SU-DHL-6 (cell line): ENCODE measurements around the gene TRIP11.
A peak's percentile ranks its signal among the peaks of the same experiment; 100 is the strongest.

ENCODE experiments used
- H2AFZ ChIP-seq: fragments of 200-600 bp; sonication (generic); 2 replicates; pipeline ENCODE4 v1.6.1; 2014; ENCODE audit warnings: low read depth, mild to moderate bottlenecking, moderate library complexity, mixed read lengths, antibody characterized with exemption, low read length; ENCODE audit not compliant: severe bottlenecking
- H3F3A ChIP-seq: fragments of 200-600 bp; shearing (Covaris generic); 2 replicates; pipeline ENCODE4 v1.6.0; 2016; ENCODE audit warnings: antibody characterized with exemption, mild to moderate bottlenecking; ENCODE audit not compliant: insufficient read depth
- H3K27ac ChIP-seq: fragments of 200-600 bp; sonication (generic); 2 replicates; pipeline ENCODE4 v1.5.1; 2016; ENCODE audit warnings: low read depth, mild to moderate bottlenecking, low read length, moderate library complexity, mixed read lengths
- H3K27me3 ChIP-seq: fragments of 200-600 bp; sonication (generic), shearing (Covaris generic); 2 replicates; pipeline ENCODE4 v1.6.0; 2014; ENCODE audit warnings: mild to moderate bottlenecking, low read length
- H3K36me3 ChIP-seq: fragments of 200-600 bp; sonication (generic); 2 replicates; pipeline ENCODE4 v1.6.1; 2014; ENCODE audit warnings: mild to moderate bottlenecking, low read length, mixed read lengths
- H3K4me2 ChIP-seq: fragments of 300-600, 200-600 bp; shearing (Covaris generic), sonication (generic); 2 replicates; pipeline ENCODE4 v1.6.0; 2014; ENCODE audit warnings: low read length, low read depth, mild to moderate bottlenecking; ENCODE audit not compliant: poor library complexity, severe bottlenecking
- H3K4me3 ChIP-seq: fragments of 200-600 bp; sonication (generic); 2 replicates; pipeline ENCODE4 v1.5.1; 2014; ENCODE audit warnings: antibody characterized with exemption, low read length, mild to moderate bottlenecking, mixed read lengths; ENCODE audit not compliant: insufficient read depth, poor library complexity, severe bottlenecking
- H3K79me2 ChIP-seq: fragments of 200-600 bp; sonication (generic); 2 replicates; pipeline ENCODE4 v1.6.1; 2014; ENCODE audit warnings: mild to moderate bottlenecking, low read length, moderate library complexity; ENCODE audit not compliant: insufficient read depth
- H3K9ac ChIP-seq: fragments of 200-600 bp; sonication (generic); 2 replicates; pipeline ENCODE4 v1.7.0; 2014; ENCODE audit warnings: mild to moderate bottlenecking, low read length
- H3K9me2 ChIP-seq: fragments of 200-600 bp; sonication (generic); replicated peaks from 2 replicates; pipeline ENCODE4 v1.6.1; 2014; ENCODE audit warnings: low read length; ENCODE audit not compliant: insufficient read depth
- H3K9me3 ChIP-seq: fragments of 200-600 bp; sonication (generic); 2 replicates; pipeline ENCODE4 v1.6.1; 2014; ENCODE audit warnings: low read length, mixed read lengths; ENCODE audit not compliant: insufficient read depth
- H4K20me1 ChIP-seq: fragments of 200-600 bp; sonication (generic); 2 replicates; pipeline ENCODE4 v1.6.1; 2014; ENCODE audit warnings: low read depth, mild to moderate bottlenecking, antibody characterized with exemption, low read length, moderate library complexity, mixed read lengths
- CTCF ChIP-seq: fragments of 200-600 bp; sonication (generic); IDR thresholded peaks from one replicate; pipeline ENCODE4 v1.5.1; 2017; ENCODE audit warnings: antibody characterized with exemption, mild to moderate bottlenecking, low read length, moderate library complexity; ENCODE audit not compliant: insufficient read depth, poor library complexity, severe bottlenecking
- EZH2phosphoT487 ChIP-seq: fragments of 200-600 bp; sonication (generic), shearing (Covaris generic); conservative IDR thresholded peaks from 2 replicates; pipeline ENCODE4 v1.6.1; 2018; ENCODE audit warnings: mild to moderate bottlenecking, antibody characterized with exemption, low read length, moderate library complexity, mixed read lengths

The TRIP11 gene

DNA sequence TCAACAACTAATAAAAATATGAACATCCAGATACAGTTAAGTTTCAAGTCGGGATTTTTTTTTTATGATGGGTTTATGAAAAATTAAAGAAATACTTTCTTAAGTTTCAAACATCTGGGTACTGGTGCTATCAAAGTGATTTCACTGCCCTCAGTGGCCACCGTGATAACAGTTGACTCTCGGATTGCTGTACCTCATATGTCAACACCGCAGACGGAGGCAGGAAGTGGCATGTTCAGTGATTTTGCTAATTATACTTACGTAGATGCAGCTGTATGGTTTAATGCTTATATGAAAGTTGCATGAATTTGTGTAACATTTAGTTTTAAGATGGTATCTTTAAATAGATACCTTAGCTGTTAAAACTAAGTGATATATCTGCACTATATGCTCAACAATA is 71.6 kb downstream of the TRIP11 start:
- TF ChIP-seq CTCF (no peak), EZH2phosphoT487 (no peak)

GRCh38 chr14:91964724-91965123 is 75.1 kb downstream of the TRIP11 start:
- Histone ChIP-seq H3F3A (no peaks in the 10 kb centered on the region), H3K4me2 (no peak overlapping the region), H3K9me3 (no peaks in the 10 kb centered on the region), H3K27me3 (no peaks in the 10 kb centered on the region), H3K27ac (no peak overlapping the region), H3K79me2 (no peaks in the 10 kb centered on the region), H4K20me1 (no peaks in the 10 kb centered on the region), H3K9me2 (no peaks in the 10 kb centered on the region), H3K36me3 (peaks cover 11% of the 10 kb centered on the region; the same call in 1 of the 2 replicates), H3K4me3 (no peak overlapping the region), H3K9ac (no peak overlapping the region), H2AFZ (no peak overlapping the region)
- TF ChIP-seq CTCF (no peak), EZH2phosphoT487 (no peak)

More for the DNA sequence above, 71.6 kb downstream of the TRIP11 start:
- Histone ChIP-seq H3K27ac (peak overlapping the region; percentile 39; the same call in 1 of the 2 replicates), H3K4me2 (peak overlapping the region; percentile 29), H3K9me2 (no peaks in the 10 kb centered on the region), H4K20me1 (no peaks in the 10 kb centered on the region), H2AFZ (no peak overlapping the region), H3K79me2 (no peaks in the 10 kb centered on the region), H3K27me3 (no peaks in the 10 kb centered on the region), H3K9ac (no peak overlapping the region), H3F3A (no peaks in the 10 kb centered on the region), H3K36me3 (peaks cover 18% of the 10 kb centered on the region; the same call in 1 of the 2 replicates), H3K9me3 (no peaks in the 10 kb centered on the region), H3K4me3 (no peak overlapping the region)

- H3K27ac ChIP-seq, result no peak overlapping the region
- TF ChIP-seq CTCF, result no peak
- TF ChIP-seq EZH2phosphoT487, result no peak
- H3K79me2 ChIP-seq, result no peaks in the 10 kb centered on the region
- no peaks in the 10 kb centered on the region for H3K9me3 ChIP-seq
- H3K4me2 ChIP-seq, result no peak overlapping the region
- H3K9me2 ChIP-seq, result no peaks in the 10 kb centered on the region
- H3K27me3 ChIP-seq, result no peaks in the 10 kb centered on the region
- no peak overlapping the region for H2AFZ ChIP-seq
- no peaks in the 10 kb centered on the region for H3F3A ChIP-seq
- H3K9ac ChIP-seq, result no peak overlapping the region
- H4K20me1 ChIP-seq, result no peaks in the 10 kb centered on the region
- H3K36me3 ChIP-seq, result peaks cover 8% of the 10 kb centered on the region; the same call in 1 of the 2 replicates
- H3K4me3 ChIP-seq, result no peak overlapping the region
Measured at GRCh38 chr14:91964011-91964410, 75.8 kb downstream of the TRIP11 start.
